Stimulated activated CD4-positive, alpha-beta T cell treated with anti-CD3 and anti-CD28 coated beads, Interleukin-2, amount 100 ng/mL, for 4 hours (primary cell): ENCODE results near the gene TMEM86A.
A peak's percentile ranks its signal among the peaks of the same experiment; 100 is the strongest.

Experiments
- DNase-seq: peaks from one replicate; pipeline ENCODE4 v3.0.0-alpha.2; 2020; ENCODE audit warnings: low read depth

Gene TMEM86A

DNA sequence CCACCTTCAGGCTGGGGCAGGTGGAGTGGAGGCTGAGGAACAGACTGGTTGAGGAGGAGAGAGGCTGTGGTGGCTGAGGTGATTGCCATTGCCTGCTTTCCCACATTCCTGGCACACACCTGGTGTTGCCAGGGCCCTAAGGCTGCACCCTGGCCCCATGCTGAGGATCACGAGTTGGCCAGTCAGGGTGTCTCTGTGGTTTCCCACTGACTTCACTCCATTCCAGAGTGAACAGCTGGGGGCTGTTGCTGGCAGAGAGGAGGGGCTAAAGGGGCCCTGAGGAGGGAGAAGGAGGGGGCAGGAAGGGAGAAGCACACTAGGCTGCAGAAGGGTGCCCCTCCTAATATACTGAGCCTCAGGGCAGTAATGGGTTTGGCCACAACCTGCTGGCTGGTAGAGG, 1.8 kb downstream of the TMEM86A start:
- DNase-seq: no peak

DNA sequence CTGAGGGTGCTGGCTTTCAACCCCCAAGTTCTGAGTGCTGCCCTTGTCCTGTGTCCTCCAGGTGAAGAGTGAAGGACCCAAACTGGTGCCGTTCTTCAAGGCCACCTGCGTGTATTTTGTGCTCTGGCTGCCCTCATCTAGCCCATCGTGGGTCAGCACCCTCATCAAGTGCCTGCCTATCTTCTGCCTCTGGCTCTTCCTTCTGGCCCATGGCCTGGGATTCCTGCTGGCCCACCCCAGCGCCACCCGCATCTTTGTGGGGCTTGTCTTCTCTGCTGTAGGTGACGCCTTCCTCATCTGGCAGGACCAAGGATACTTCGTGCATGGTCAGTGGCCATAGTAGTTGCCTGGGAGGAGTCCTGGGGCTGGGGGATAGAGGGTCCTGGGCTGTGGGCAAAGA, 2.3 kb downstream of the TMEM86A start:
- no peak for DNase-seq

DNA sequence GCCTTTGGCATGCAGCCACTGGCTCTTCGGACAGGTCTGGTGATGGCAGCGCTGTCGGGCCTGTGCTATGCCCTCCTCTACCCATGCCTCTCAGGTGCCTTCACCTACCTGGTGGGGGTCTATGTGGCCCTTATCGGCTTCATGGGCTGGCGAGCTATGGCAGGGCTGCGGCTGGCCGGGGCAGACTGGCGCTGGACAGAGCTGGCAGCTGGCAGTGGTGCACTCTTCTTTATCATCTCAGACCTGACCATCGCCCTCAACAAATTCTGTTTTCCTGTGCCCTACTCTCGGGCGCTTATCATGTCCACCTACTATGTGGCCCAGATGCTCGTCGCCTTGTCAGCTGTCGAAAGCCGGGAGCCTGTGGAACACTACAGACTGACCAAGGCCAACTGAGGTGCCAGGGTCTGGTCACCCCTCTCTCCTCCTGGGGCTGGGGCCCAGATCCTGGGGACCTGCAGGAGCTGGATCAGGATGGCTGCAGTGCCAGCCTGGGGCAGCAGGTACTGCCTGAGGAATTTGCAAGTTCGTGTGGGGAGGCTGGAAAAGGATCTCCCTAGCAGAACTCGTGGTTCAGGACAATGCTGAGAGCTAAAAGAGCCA, 3.1 kb downstream of the TMEM86A start:
- DNase-seq: no peak

DNA sequence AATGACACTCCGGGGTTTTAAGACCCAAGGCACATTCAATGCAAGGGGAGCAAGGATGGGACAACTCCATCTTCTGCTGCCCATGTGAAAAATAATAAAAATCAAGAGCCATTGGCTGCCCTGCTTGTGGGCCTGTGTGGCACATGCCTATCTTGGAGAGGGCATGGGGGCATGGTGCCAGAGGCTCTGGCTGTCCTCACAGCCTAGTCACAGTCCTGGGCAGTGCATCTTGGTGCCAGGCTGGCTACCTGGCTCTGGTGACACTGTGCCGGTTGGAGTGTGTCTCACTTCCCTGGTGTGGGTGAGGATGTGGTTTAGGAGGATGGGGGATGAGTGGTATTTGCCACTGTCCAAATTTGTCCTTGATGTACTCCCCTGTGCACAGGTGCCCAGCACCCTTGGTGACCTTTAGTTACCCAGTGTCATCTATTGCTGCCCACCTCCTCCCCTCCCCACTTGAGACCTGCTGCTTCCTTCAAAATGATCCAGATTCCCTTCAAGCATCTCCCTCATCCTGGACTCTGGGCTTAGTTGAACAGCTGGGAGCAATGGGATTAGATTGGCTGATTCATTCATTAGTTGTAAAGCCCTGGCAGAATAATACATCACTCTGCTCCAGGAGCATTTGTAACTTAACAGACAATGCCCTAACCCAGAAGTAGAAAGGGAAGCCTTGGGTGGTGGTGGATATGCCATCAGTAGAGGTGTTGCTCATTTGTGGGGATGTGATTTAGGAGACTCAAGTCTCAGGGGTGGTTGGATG, 4.6 kb downstream of the TMEM86A start:
- DNase-seq: no peak

DNA sequence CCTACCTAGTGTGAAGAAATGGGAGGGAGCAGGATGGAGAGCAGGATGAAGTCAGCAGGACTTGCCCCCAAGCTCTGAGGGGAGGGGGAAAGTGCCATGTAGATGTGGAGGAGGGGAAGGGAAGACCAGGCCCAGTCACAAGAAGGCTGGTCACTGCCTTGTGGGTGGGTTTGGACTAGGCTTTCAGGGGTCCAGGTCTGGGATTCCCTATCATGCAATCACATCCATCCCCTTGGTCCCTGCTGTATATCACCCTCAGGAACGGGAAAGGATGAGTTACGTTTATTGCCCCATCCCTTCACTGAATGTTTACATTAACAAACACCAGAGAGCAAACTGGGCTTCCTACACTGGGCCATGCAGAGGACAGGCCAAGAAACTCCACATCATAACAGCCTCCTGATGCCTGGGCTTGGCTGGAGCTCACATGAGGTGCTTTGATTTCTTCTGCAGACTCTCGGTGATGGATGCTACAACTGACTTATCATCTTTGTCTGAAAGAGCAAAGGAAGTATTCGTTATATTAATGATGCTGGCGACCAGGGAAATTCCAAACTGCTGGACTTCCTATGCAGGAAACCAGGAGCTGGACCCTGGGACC, 5.6 kb downstream of the TMEM86A start:
- DNase-seq: no peak

DNA sequence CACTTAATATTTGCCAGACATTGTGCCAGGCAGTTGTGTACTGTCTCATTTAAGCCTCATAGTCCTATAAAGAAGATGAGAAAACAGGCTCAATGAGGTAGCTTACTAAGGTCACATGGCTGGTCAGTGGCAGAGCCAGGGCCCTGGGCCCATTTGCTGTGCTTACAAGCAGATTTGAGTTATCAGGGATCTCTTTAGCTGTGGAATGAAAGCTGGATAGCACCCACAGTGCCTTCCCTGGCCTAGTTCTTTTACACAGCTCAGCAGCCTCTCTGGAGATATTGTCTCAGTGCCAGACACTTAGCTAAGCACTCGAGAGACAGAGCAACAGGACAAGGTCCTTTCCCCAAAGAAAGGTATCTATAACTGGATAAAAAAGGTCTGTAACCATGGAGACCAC, 6.1 kb downstream of the TMEM86A start:
- no peak for DNase-seq

DNA sequence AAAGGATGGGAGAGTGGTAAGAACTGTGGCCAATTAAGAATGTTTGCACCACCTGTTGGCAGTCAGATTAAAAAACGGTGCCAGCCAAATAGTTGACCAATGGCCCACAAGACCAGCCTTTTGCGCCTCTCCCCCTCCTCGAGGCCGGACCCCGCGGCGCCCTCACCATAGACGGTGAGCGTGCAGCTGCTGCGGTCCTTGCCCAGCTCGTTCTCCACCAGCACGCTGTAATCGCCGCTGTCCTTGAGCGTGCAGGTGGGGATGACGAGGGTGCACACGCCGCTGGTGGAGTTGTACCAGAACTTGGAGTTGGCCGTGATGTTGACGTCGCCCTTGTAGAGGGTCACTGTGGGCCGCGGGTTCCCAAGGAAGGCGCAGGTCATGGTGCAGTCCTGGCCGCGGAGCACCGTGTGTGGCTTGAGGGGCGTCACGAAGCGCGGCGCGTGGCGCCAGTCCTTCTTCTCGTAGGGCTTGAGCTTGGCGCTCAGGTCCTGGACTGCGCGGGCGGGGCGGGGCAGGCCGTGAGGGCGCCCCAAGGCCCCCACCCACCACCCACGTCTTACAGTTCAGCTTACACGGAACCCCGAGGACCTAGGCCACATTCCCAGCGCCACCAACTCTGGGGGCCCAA, 7.2 kb downstream of the TMEM86A start:
- DNase-seq: no peak

DNA sequence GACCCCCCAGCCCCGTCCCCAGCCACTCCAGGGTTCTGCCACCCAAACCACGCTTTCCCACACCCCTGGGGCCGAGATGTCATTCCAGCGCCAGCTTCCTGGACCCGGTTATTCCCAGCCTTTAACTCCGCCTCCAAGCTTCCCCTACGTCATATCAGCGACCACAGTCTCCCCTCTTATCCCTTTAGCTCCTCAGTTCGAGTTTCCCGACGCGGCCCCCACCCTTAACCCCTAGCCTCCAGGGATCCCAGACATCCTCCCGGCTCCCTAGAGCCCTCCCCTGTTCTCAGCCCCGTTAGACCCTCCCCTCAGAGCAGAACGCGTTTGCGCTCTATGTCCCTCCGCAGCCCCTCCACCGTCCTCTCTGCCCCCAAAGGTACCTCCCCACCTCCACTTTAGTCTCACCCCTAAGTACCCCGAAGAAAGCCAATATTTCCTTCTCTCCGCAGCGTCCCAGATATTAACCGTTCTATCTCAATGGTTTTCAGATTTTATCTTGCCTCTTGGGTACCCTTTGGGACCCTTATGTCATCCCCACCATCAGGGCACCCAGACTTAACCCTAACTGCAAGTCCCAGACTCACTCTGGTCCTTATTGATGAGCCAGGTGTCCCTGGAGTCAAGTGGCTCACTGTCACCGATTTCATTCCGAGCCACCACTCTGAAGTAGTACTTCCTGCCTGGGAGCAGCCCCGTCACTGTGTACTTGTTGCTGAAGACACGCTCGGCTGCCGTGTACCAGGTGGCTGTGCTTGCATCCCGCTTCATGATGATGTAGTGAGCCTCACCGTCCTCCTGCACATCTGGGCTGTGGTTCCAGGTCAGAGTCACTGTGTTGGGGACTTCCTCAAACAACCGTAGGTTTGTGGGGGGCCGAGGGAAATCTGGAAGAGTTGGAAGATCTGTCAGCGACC, 8.0 kb downstream of the TMEM86A start:
- DNase-seq: peak; percentile 44

DNA sequence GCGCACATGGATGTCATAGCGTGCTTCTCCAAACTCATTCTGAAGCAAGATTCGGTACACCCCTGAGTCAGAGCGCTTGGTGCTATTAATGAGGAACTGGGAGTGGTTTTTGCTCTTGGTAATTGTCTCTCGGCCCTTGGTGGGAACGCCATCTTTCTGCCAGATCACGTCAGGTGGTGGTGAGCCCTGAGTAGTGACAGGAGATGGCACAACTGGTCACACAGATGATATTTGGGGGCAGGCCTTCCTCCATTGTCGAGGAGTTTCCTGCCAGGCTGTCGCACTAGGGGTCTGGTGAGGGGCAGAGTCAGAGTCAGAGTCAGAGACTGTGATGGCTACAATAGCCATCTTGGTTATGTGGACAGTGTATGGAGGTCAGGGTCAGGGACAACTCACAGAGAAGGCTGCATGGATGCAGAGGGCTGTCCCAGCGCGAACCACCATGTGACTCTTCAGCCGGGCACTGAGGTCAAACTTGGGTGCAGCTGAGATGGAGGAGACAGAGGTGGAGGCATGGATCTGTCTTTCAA, 9.3 kb downstream of the TMEM86A start:
- no peak for DNase-seq

DNA sequence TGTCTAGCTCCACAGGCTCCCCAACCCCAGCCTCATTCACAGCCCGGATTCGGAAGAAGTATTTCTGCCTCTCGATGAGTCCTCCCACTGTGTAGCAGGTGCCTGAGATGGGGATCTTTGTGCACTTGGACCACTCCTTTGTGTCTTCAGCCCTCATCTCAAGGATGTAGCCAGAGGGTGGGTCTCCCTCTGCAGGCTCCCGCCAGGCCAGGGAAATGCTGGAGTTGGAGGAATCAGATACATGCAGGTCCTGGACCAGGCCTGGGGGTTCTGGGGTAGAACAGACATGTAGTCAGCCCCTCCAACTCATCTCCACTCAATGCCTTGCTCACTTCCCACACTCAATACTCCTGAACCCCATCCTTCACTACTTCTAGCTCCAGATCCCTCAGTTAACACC, 10.8 kb downstream of the TMEM86A start:
- DNase-seq: no peak

DNA sequence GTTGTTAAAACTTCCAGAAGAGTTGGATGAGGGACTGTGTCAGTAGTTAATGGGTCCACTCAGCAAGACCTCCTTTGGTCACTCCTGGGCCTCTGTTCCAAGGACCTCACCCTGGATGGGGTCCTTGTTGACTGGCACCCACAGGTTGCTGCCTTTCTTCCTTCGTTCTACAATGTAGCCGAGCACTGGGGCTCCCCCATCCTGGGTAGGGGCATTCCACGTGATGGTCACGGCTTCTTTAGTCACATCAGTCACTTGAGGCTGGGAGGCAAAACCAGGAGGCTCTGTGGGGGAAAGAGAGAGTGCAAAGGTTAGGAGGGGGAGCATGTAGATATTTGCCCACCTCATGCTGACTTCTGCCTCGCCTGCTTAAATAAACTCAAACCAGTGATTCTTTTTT, 12.0 kb downstream of the TMEM86A start:
- no peak for DNase-seq

DNA sequence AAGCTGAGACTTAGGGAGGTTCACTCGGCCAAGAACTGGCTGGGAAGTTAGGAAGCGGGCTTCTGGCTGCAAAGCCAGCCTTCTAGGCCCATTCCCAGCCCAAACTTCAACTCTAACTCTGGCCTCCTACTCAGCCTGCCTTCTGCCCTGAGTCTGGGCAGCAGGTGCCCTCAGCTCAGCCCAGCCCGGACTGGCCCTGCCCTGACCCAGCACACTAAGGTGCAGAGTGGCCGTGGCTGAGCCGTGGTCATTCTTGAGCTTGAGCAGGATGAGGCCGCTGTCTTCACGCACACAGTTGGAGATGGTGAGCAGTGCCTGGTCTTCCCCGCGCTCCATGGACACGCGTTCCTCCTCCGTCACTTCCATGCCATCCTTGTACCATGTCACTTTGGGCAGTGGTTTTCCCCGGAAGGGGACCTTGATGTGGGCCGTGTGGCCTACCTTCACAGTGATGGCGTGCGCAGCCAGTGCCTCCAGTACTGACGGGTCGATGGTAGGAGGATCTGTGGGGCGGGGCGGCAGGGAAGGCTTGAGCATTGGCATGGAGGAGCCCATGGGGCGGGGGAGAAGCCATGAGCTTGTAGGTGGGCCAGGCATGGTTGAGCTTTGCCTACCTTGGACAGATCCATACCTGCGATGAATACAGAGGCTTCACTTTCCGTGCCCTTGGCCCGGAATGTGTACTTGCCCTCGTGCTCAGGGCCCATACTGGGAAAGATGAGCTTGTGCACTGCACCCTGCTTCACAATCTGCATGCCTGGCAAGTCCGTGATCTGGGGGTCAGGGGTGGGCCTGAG, 15.3 kb downstream of the TMEM86A start:
- no peak for DNase-seq

DNA sequence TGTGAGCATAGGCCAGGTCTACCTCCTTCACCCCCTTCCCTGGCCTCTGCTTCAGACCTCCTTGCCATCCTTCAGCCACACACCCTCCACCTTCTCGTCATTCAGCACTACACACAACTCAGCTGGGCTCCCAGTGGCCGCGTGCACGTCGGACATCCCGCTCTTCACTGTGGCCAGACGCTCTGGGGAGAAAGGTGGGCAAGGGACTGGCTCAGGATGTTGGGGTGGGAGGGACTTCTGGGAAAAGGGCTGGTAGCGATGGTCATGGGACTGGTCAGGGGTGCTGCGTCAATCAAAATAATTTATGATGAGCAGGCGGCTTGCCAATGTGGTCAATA, 15.8 kb downstream of the TMEM86A start:
- DNase-seq: no peak

DNA sequence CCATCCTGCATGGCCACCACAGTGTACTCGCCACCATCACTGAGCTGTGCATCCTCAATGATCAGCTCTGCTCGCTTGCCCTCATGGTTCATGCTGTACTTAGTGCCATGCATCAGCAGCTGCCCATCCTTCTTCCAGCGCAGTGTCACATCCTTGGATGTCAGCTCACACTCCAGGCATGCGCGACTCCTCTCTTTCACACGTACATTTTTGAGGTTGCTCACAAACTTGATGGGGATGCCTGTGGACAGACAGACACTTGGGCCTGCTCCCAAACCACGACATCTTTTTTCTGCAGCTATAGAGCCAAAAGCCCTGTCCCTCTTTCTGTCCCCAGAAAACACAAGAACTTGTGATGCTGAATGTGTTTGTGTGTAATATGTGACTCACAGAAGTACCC, 16.9 kb downstream of the TMEM86A start:
- DNase-seq: no peak

DNA sequence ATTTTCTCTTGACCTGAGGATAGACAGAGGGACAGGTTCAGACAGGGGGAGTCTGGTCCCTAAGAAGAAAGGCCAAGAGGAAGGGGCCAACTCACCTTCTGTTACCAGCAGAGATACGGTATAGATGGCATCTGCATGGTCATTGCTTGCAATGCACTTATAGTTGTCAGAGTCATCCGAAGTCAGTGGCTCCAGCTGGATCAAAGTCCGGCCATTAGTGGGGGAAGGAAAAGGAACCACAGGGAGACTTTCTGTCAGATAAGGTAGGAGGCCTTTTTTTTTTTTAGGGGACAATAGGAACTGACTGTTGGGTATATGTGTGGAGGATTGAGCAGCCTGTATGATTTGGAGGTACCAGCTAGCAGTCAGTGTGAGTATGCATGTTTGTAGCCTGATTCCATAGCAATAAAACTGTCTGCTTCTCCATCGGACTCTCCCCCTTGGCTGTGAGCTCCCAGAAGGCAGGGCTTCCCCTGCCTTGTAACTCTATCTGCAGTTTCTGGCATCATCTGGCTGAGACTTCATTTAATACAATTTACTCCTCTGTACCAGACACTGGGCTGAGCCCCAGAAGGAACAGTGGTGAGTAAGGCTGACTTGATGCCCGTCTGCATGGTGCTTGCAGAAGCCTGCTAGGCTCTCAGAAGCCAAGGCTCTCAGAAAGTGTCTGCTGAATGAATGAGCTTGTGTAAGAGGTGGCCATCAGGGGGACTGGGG, 21.7 kb downstream of the TMEM86A start:
- DNase-seq: no peak

DNA sequence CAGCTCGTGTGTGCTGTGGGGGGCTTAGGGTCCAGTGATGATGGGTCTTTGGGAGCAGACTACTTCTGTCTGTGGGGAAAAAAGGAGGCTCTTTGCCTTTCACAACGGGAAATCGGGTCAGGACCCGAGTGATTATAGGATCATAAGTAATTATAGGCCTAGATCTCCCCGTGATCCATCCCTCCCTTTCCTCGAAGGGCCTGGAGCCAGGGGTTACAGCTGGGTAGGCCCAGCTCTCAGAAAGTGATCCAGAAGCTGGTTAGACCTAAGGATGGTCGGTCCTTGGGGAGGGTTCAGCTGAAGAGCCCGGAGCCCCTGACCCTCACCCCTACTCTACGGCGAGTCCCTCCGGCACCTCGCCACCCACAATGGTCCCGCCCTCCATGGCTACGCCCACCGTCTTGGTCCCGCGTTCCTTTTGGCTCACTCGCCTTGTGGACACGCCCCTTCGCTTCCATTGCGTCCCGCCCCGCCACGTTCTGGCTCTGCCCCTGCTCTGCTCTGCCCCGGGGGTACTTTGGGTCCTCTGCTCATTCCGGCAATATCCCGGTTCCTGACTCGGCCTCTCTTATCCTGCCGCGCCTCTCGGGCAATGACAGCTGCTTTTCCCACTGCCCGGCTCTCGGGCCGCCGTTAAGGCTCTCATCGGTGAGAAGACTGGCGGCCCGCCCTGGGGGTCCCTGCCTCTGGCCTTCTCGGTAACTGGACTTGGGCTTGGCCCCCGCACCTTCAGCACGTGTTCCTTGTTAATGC, 22.4 kb downstream of the TMEM86A start:
- peak; percentile 79 for DNase-seq

DNA sequence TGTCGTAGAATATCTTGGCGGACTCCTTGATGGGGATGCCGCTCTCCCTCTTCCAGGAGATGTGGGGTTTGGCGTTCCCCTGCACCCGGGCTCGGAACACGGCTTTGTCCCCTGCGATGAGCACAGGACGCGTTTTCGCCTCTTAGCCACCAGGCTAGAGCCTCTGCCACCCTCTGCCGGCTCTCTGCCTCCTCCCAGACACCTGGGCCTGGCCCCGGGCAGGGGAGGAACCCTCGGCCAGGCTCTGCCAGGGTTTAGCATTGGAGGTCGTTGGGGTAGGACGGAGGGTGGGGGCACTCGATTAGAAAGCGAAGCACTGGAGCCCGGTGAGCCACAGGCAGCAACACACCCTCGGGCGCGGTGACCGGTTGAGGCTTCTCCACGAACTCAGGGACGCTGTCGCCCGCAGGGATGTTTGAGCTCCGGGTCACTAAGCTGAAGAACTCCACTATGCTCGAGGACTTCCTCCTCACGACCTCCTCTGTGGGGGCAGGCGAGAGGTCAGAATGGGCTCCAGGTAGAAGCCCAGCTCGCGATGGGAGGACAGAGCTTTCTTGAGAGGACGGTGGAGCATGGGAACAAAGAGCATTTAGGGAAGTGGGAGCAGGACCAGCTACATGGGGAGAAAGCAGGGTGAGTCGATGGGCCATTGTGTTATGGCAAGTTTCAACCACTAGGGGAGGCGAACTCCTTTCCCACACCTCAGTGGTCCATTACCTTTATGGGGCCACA, 23.1 kb downstream of the TMEM86A start:
- DNase-seq: no peak

DNA sequence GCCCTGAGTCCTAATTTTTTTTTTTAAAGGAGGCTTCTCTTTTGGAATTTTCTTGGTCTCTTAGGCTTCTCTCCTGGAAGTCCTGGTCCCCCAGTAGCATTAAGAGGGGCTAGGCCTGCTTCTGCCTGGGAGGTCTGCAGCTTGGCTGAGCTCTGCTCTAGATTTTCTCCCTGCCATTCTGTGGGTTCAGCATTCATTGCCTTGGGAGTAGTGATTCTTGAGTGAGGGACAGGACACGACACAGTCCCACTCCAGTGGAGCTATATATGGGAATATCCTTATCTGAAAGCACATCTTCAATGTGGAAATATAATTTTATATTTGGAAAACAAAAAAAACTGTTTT, 23.7 kb downstream of the TMEM86A start:
- no peak for DNase-seq

DNA sequence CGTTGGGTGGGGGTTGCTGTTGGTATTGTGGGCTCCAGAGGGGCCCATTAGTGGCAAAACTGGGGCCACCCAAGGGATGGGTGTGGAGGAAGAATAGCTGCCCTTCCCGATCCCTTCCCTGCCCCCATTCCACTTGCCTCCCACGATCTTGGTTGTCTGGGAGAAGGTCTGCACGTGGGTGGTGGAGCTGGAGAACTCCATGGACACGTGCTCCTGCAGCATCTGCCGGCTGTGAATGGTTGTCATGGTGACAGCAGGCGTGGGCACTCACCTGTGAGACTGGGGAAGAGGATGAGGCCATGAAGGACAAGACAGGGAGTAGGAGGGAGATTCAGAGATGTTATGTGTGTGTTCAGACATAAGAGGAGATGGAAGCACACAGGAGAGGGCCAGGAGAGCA, 25.4 kb downstream of the TMEM86A start:
- no peak for DNase-seq
